ENCODE results near the gene LTBR. TPM values are rescaled to one million over a fixed set of nuclear protein-coding genes. Genes with fewer than 3 reads are reported as not detected.

The LTBR gene
- polyA plus RNA-seq, 1 donor from 2014 or later, result not detected

GRCh38 chr12:6347367-6348338, 36.3 kb upstream of the LTBR start:
- Histone ChIP-seq H3K4me3 (ENCODE audit: low read length) (no peak overlapping the region), H2AFZ (ENCODE audit: low read depth, low read length) (no peak overlapping the region), H3K4me2 (ENCODE audit: low read length) (no peak overlapping the region)

More at GRCh38 chr12:6347367-6348338, 36.3 kb upstream of the LTBR start:
- Histone ChIP-seq H3K9me3 (ENCODE audit: low read length) (no peaks in the 10 kb centered on the region), H3K9ac (ENCODE audit: low read length) (no peak overlapping the region), H3K36me3 (ENCODE audit: insufficient read depth, low read length) (no peaks in the 10 kb centered on the region), H3K27ac (ENCODE audit: low read length) (no peak overlapping the region), H3K27me3 (ENCODE audit: insufficient read depth, low read depth, low read length) (no peaks in the 10 kb centered on the region), H3K9me2 (ENCODE audit: insufficient read depth, low read length) (no peaks in the 10 kb centered on the region), H4K20me1 (ENCODE audit: insufficient read depth) (no peaks in the 10 kb centered on the region), H3F3A (ENCODE audit: insufficient read depth, low read length, poor library complexity, severe bottlenecking) (no peaks in the 10 kb centered on the region), H3K79me2 (replicated peaks; ENCODE audit: insufficient read depth, low read length) (no peaks in the 10 kb centered on the region)
- TF ChIP-seq EP300 (conservative IDR thresholded peaks at IDR 0.05; ENCODE audit: poor library complexity, severe bottlenecking) (no peak), EZH2 (IDR thresholded peaks at IDR 0.05; ENCODE audit: borderline replicate concordance, insufficient read depth, low read length, poor library complexity, severe bottlenecking) (no peak), CTCF (IDR thresholded peaks at IDR 0.05; ENCODE audit: poor library complexity, severe bottlenecking) (no peak), MXI1 (conservative IDR thresholded peaks at IDR 0.05; ENCODE audit: poor library complexity, severe bottlenecking) (no peak), POLR2AphosphoS5 (IDR thresholded peaks at IDR 0.05) (no peak), RAD21 (conservative IDR thresholded peaks at IDR 0.05) (no peak), TAF1 (IDR thresholded peaks at IDR 0.05; ENCODE audit: low read depth) (no peak), SMC3 (conservative IDR thresholded peaks at IDR 0.05; ENCODE audit: poor library complexity) (no peak), REST (IDR thresholded peaks at IDR 0.05; ENCODE audit: borderline replicate concordance) (no peak)
